ENCODE data around the gene RSBN1L. TPM values are rescaled to one million over a fixed set of nuclear protein-coding genes. Genes with fewer than 3 reads are reported as not detected.

The RSBN1L gene
- total RNA-seq, 1 experiment from 2014 or later = 16.7 TPM

- no peak overlapping the region for H3K4me3 Mint-ChIP-seq (ENCODE audit: low read depth, unreplicated experiment)
- H3K36me3 Mint-ChIP-seq (ENCODE audit: insufficient read depth, unreplicated experiment) = peaks cover 16% of the 10 kb centered on the region
- intact Hi-C loops (cut with micrococcal nuclease; ENCODE audit: unreplicated experiment) = no loop called here
- CTCF ChIA-PET = no interaction called here
- no peaks in the 10 kb centered on the region for H3K9me3 Mint-ChIP-seq (ENCODE audit: low read depth, unreplicated experiment)
- no peaks in the 10 kb centered on the region for H3K27me3 Mint-ChIP-seq (ENCODE audit: unreplicated experiment)
- no TSS peak for BruUV-seq (replicated peaks)
- TF ChIP-seq, protein P1, sequence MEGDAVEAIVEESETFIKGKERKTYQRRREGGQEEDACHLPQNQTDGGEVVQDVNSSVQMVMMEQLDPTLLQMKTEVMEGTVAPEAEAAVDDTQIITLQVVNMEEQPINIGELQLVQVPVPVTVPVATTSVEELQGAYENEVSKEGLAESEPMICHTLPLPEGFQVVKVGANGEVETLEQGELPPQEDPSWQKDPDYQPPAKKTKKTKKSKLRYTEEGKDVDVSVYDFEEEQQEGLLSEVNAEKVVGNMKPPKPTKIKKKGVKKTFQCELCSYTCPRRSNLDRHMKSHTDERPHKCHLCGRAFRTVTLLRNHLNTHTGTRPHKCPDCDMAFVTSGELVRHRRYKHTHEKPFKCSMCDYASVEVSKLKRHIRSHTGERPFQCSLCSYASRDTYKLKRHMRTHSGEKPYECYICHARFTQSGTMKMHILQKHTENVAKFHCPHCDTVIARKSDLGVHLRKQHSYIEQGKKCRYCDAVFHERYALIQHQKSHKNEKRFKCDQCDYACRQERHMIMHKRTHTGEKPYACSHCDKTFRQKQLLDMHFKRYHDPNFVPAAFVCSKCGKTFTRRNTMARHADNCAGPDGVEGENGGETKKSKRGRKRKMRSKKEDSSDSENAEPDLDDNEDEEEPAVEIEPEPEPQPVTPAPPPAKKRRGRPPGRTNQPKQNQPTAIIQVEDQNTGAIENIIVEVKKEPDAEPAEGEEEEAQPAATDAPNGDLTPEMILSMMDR (IDR thresholded peaks at IDR 0.05; ENCODE audit: unreplicated experiment) = no peak
- H3K4me1 Mint-ChIP-seq (ENCODE audit: low read depth, unreplicated experiment) = peaks cover 6% of the 10 kb centered on the region
- no peak for DNase-seq
- H3K27ac Mint-ChIP-seq (ENCODE audit: unreplicated experiment) = no peak overlapping the region
These were observed 50.0 kb downstream of the RSBN1L start for GRCh38 chr7:77746164-77746823.

DNA sequence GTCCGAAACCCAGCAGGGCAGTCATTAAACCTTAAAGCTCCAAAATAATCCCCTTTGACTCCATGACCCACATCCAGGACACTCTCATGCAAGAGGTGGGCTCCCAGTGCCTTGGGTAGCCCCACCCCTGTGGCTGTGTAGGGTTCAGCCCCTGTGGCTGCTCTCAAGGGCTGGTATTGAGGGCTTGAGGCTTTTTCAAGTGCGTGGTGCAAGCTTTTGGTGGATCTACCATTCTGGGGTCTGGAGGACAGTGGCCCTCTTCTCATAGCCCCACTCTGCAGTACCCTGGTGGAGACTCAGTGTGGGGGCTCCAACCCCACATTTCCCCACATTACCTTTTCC is 50.5 kb downstream of the RSBN1L start:
- Mint-ChIP-seq H3K27ac (ENCODE audit: unreplicated experiment) (no peak overlapping the region), H3K9me3 (ENCODE audit: low read depth, unreplicated experiment) (no peaks in the 10 kb centered on the region), H3K36me3 (ENCODE audit: insufficient read depth, unreplicated experiment) (peaks cover 16% of the 10 kb centered on the region), H3K4me1 (ENCODE audit: low read depth, unreplicated experiment) (peaks cover 6% of the 10 kb centered on the region), H3K27me3 (ENCODE audit: unreplicated experiment) (no peaks in the 10 kb centered on the region), H3K4me3 (ENCODE audit: low read depth, unreplicated experiment) (no peak overlapping the region)
- no peak for DNase-seq
- TF ChIP-seq, protein P1 (IDR thresholded peaks at IDR 0.05; ENCODE audit: unreplicated experiment) = no peak
- intact Hi-C loops (cut with micrococcal nuclease; ENCODE audit: unreplicated experiment) = no loop called here
- BruUV-seq (replicated peaks) = no TSS peak
- CTCF ChIA-PET = no interaction called here

- intact Hi-C loops (cut with micrococcal nuclease; ENCODE audit: unreplicated experiment) = no loop called here
- H3K27me3 Mint-ChIP-seq (ENCODE audit: unreplicated experiment) = no peaks in the 10 kb centered on the region
- H3K4me3 Mint-ChIP-seq (ENCODE audit: low read depth, unreplicated experiment) = no peak overlapping the region
- peaks cover 6% of the 10 kb centered on the region for H3K4me1 Mint-ChIP-seq (ENCODE audit: low read depth, unreplicated experiment)
- peaks cover 12% of the 10 kb centered on the region for H3K36me3 Mint-ChIP-seq (ENCODE audit: insufficient read depth, unreplicated experiment)
- TF ChIP-seq, protein P1 (IDR thresholded peaks at IDR 0.05; ENCODE audit: unreplicated experiment) = no peak
- CTCF ChIA-PET = no interaction called here
- H3K9me3 Mint-ChIP-seq (ENCODE audit: low read depth, unreplicated experiment) = no peaks in the 10 kb centered on the region
- DNase-seq = no peak
- H3K27ac Mint-ChIP-seq (ENCODE audit: unreplicated experiment) = no peak overlapping the region
- no TSS peak for BruUV-seq (replicated peaks)
These were observed 50.9 kb downstream of the RSBN1L start for GRCh38 chr7:77747178-77747577.

DNA sequence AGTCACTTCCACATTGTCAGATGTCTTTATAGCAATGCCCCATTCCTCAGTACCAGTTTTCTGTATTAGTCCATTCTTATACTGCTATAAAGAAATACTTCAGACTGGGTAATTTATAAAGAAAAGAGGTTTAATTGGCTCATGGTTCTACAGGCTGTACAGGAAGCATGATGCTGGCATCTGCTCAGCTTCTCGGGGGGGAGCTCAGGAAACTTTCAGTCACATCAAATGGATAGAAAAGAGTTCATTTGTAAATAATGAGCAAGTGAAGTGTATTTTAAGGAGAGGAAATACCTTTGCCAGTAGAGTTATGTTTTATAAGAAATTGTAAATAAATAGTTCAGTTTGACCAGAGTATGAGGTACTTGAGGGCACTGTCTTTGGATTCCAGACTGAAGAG is 51.5 kb downstream of the RSBN1L start:
- Mint-ChIP-seq H3K27me3 (ENCODE audit: unreplicated experiment) (no peaks in the 10 kb centered on the region), H3K4me3 (ENCODE audit: low read depth, unreplicated experiment) (no peak overlapping the region), H3K9me3 (ENCODE audit: low read depth, unreplicated experiment) (no peaks in the 10 kb centered on the region), H3K36me3 (ENCODE audit: insufficient read depth, unreplicated experiment) (peaks cover 10% of the 10 kb centered on the region), H3K27ac (ENCODE audit: unreplicated experiment) (no peak overlapping the region), H3K4me1 (ENCODE audit: low read depth, unreplicated experiment) (peaks cover 6% of the 10 kb centered on the region)
- DNase-seq = no peak
- intact Hi-C loops (cut with micrococcal nuclease; ENCODE audit: unreplicated experiment) = no loop called here
- TF ChIP-seq, protein P1 (IDR thresholded peaks at IDR 0.05; ENCODE audit: unreplicated experiment) = no peak
- CTCF ChIA-PET = no interaction called here
- BruUV-seq (replicated peaks) = no TSS peak

Data from Calu3 (cell line).